Liver (tissue), 9 donors: ENCODE data around the gene TRPV4. TPM values are rescaled to one million over a fixed set of nuclear protein-coding genes. Genes with fewer than 3 reads are reported as not detected.

Experiments used
- DNase-seq: peaks from one replicate; pipeline ENCODE4 v3.0.0-alpha.2; 2017; ENCODE audit warnings: low spot score
- H3K27ac ChIP-seq, 2 donors: one replicate each; pipeline ENCODE4 v1.7.0; 2013; ENCODE audit warnings: inconsistent platforms in 2 of 2, low read length in 2 of 2, control low read depth in 1 of 2, low read depth in 1 of 2, mild to moderate bottlenecking in 1 of 2
- H3K27me3 ChIP-seq, 4 donors: one replicate each; pipeline versions ENCODE4 v1.6.1 to v1.7.0; 2013; ENCODE audit warnings: low read length in 3 of 4, inconsistent platforms in 1 of 4, mild to moderate bottlenecking in 1 of 4, moderate library complexity in 1 of 4; ENCODE audit not compliant: control insufficient read depth in 4 of 4, insufficient read depth in 4 of 4
- H3K36me3 ChIP-seq, 4 donors: one replicate each; pipeline versions ENCODE4 v1.6.1 to v1.7.0; 2013; ENCODE audit warnings: low read length in 3 of 4, mild to moderate bottlenecking in 3 of 4, low read depth in 1 of 4, moderate library complexity in 1 of 4; ENCODE audit not compliant: control insufficient read depth in 4 of 4, insufficient read depth in 3 of 4
- H3K4me1 ChIP-seq, 4 donors: one replicate each; pipeline versions ENCODE4 v1.6.1 to v1.7.0; 2013; ENCODE audit warnings: low read length in 3 of 4, mild to moderate bottlenecking in 3 of 4, moderate library complexity in 1 of 4; ENCODE audit not compliant: control insufficient read depth in 4 of 4, insufficient read depth in 4 of 4
- H3K4me3 ChIP-seq, 3 donors: one replicate each; pipeline versions ENCODE4 v1.6.1 to v1.7.0; 2013; ENCODE audit warnings: low read length in 3 of 3, control low read depth in 1 of 3, low read depth in 1 of 3, mild to moderate bottlenecking in 1 of 3
- H3K9ac ChIP-seq, 2 donors: one replicate each; pipeline ENCODE4 v1.7.0; 2013; ENCODE audit warnings: low read length in 2 of 2, mild to moderate bottlenecking in 2 of 2, moderate library complexity in 2 of 2, control low read depth in 1 of 2, low read depth in 1 of 2
- H3K9me3 ChIP-seq, 4 donors: one replicate each; pipeline versions ENCODE4 v1.6.1 to v1.7.0; 2013; ENCODE audit warnings: low read length in 3 of 4; ENCODE audit not compliant: control insufficient read depth in 4 of 4
- EGR1 ChIP-seq, 2 donors: IDR thresholded peaks; 2 replicates each; pipeline ENCODE4 v1.6.1; 2016 to 2018; ENCODE audit warnings: antibody characterized with exemption in 2 of 2, low read depth in 2 of 2
- FOXA1 ChIP-seq: IDR thresholded peaks from 2 replicates; pipeline ENCODE4 v1.6.1; 2016; ENCODE audit warnings: antibody characterized with exemption
- FOXA2 ChIP-seq: IDR thresholded peaks from 2 replicates; pipeline ENCODE4 v1.6.1; 2016; ENCODE audit warnings: antibody characterized with exemption
- GABPA ChIP-seq, 2 donors: IDR thresholded peaks in 1 of 2; conservative IDR thresholded peaks in 1 of 2; 2 replicates each; pipeline ENCODE4 v1.6.1; 2016; ENCODE audit warnings: antibody characterized with exemption in 2 of 2, mild to moderate bottlenecking in 1 of 2, moderate library complexity in 1 of 2
- HNF4A ChIP-seq, 2 donors: conservative IDR thresholded peaks; 2 replicates each; pipeline ENCODE4 v1.6.1; 2016; ENCODE audit warnings: antibody characterized with exemption in 2 of 2, mild to moderate bottlenecking in 2 of 2
- HNF4G ChIP-seq: IDR thresholded peaks from 2 replicates; pipeline ENCODE4 v1.6.1; 2016; ENCODE audit warnings: antibody characterized with exemption
- NR2F2 ChIP-seq: IDR thresholded peaks from 2 replicates; pipeline ENCODE4 v1.6.1; 2016; ENCODE audit warnings: antibody characterized with exemption
- RXRA ChIP-seq, 2 donors: IDR thresholded peaks; 2 replicates each; pipeline ENCODE4 v1.6.1; 2017 to 2018; ENCODE audit warnings: antibody characterized with exemption in 2 of 2, mild to moderate bottlenecking in 1 of 2
- SP1 ChIP-seq: IDR thresholded peaks from 2 replicates; pipeline ENCODE4 v1.6.1; 2018; ENCODE audit warnings: antibody characterized with exemption, mild to moderate bottlenecking
- TAF1 ChIP-seq: conservative IDR thresholded peaks from 2 replicates; pipeline ENCODE4 v1.6.1; 2016; ENCODE audit warnings: antibody characterized with exemption, mild to moderate bottlenecking
- YY1 ChIP-seq: IDR thresholded peaks from 2 replicates; pipeline ENCODE4 v1.6.1; 2016; ENCODE audit warnings: antibody characterized with exemption, mild to moderate bottlenecking
- WGBS: extraction: QIAGEN DNeasy Blood & Tissue Kit; methylation state at CpG from one replicate; pipeline ENCODE4 v1.1.7; 2013; 5-methylcytosine and 5-hydroxymethylcytosine counted together
- polyA plus RNA-seq, 2 donors: library from polyadenylated mRNA; stranded (reverse) in 1 of 2; unstranded in 1 of 2; fragments of 200-250 nt in 1 of 2; fragments of >200 nt in 1 of 2; fragmentation: Nextera tagmentation in 1 of 2; extraction: Ambion mirVana in 1 of 2; gene quantifications; one replicate each; pipeline versions ENCODE4 v1.2.1 to v1.2.3, GENCODE V29; 2013 to 2015
- total RNA-seq, 2 donors: library from RNA; depleted of rRNA; stranded (reverse); fragments of >200 nt; gene quantifications; one replicate each; pipeline ENCODE4 v1.2.3, GENCODE V29; 2014
- TF ChIP-seq, protein P1 (sequence below): IDR thresholded peaks from 2 replicates; pipeline ENCODE4 v1.6.1; 2016; ENCODE audit warnings: antibody characterized with exemption
- TF ChIP-seq, protein P2 (sequence below): IDR thresholded peaks from 2 replicates; pipeline ENCODE4 v1.6.1; 2016; ENCODE audit warnings: antibody characterized with exemption
- TF ChIP-seq, protein P3 (sequence below): IDR thresholded peaks from 2 replicates; pipeline ENCODE4 v1.6.1; 2016; ENCODE audit warnings: antibody characterized with exemption, mild to moderate bottlenecking
- TF ChIP-seq, protein P4 (sequence below): IDR thresholded peaks from 2 replicates; pipeline ENCODE4 v1.6.1; 2016; ENCODE audit warnings: antibody characterized with exemption
- TF ChIP-seq, protein P5 (sequence below): fragments of 150-350 bp; IDR thresholded peaks from 2 replicates; pipeline ENCODE4 v1.5.1; 2017; ENCODE audit warnings: improper control_type of control experiment, low read depth, low read length; ENCODE audit not compliant: missing input control
- donor health status: healthy.
- donor health status: healthy.
- donor health status: healthy.
- donor health status: healthy.
- donor health status: healthy.

TRPV4 gene
- total and polyA plus RNA-seq, 4 donors, result 1.3 to 9.6 (median 3.9) TPM

DNA sequence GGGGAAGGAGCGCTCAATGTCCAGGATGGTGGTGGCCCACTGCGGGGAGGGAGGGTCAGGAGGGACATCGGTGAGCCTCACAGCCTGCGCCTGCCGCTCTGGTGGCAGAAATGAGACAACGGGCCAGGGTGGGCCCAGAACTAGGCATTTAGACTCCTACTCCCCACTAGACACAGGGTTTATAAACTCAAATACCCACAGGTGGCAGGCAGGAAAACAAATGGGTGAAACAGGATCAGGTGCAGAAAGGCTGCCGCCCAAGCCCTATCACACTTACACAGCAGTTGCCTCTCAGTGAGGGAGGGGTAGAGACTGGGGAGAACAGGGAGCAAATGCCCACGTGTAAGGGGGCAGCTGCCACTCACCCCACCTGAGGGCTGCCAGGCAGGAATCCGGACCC lies 46.4 kb downstream of the TRPV4 start:
- TF ChIP-seq YY1 (no peak), FOXA2 (no peak), HNF4A (conservative IDR thresholded peaks at IDR 0.05) (no peak), NR2F2 (no peak)
- TF ChIP-seq, protein P1, sequence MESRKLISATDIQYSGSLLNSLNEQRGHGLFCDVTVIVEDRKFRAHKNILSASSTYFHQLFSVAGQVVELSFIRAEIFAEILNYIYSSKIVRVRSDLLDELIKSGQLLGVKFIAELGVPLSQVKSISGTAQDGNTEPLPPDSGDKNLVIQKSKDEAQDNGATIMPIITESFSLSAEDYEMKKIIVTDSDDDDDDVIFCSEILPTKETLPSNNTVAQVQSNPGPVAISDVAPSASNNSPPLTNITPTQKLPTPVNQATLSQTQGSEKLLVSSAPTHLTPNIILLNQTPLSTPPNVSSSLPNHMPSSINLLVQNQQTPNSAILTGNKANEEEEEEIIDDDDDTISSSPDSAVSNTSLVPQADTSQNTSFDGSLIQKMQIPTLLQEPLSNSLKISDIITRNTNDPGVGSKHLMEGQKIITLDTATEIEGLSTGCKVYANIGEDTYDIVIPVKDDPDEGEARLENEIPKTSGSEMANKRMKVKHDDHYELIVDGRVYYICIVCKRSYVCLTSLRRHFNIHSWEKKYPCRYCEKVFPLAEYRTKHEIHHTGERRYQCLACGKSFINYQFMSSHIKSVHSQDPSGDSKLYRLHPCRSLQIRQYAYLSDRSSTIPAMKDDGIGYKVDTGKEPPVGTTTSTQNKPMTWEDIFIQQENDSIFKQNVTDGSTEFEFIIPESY, result no peak
- TF ChIP-seq, protein P2, sequence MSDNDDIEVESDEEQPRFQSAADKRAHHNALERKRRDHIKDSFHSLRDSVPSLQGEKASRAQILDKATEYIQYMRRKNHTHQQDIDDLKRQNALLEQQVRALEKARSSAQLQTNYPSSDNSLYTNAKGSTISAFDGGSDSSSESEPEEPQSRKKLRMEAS, result no peak
- H3K9ac ChIP-seq, result no peak overlapping the region
- no peak for DNase-seq
- H3K9me3 ChIP-seq, result no peaks in the 10 kb centered on the region
- peaks cover 0 to 48% (median 16%) of the 10 kb centered on the region in 4 donors for H3K36me3 ChIP-seq
- no peaks in the 10 kb centered on the region for H3K4me1 ChIP-seq
- no peak overlapping the region for H3K4me3 ChIP-seq
- WGBS, result 91% methylated on average over 9 of the region's 9 CpGs
- H3K27me3 ChIP-seq, result no peaks in the 10 kb centered on the region
- no peak overlapping the region for H3K27ac ChIP-seq

DNA sequence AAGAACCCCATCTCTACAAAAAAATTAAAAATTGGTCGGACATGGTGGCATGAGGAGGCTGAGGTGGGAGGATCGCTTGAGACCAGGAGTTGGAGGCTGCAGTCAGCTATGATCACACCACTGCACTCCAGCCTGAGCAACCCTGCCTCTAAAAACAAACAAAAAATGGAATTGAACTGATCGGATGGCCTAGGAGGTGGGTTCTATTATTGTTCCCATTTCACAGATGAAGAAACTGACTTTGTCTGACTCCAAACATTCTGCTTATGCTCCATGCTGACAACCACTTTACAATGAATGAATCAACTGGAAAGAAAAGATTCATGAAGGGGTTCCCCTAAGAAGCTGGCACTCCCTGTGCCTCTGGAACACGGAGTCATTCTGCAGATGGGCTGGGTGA lies 47.3 kb downstream of the TRPV4 start:
- H3K9ac ChIP-seq, result no peak overlapping the region
- no peak overlapping the region for H3K4me3 ChIP-seq
- no peak overlapping the region for H3K27ac ChIP-seq
- H3K36me3 ChIP-seq, result peaks cover 0 to 48% (median 16%) of the 10 kb centered on the region in 4 donors
- no peak for DNase-seq
- no peak for TF ChIP-seq GABPA (IDR thresholded peaks at IDR 0.05 in 1 of 2, conservative IDR thresholded peaks at IDR 0.05 in 1 of 2)
- no peak for TF ChIP-seq HNF4G
- no peak for TF ChIP-seq YY1
- TF ChIP-seq, protein P3, sequence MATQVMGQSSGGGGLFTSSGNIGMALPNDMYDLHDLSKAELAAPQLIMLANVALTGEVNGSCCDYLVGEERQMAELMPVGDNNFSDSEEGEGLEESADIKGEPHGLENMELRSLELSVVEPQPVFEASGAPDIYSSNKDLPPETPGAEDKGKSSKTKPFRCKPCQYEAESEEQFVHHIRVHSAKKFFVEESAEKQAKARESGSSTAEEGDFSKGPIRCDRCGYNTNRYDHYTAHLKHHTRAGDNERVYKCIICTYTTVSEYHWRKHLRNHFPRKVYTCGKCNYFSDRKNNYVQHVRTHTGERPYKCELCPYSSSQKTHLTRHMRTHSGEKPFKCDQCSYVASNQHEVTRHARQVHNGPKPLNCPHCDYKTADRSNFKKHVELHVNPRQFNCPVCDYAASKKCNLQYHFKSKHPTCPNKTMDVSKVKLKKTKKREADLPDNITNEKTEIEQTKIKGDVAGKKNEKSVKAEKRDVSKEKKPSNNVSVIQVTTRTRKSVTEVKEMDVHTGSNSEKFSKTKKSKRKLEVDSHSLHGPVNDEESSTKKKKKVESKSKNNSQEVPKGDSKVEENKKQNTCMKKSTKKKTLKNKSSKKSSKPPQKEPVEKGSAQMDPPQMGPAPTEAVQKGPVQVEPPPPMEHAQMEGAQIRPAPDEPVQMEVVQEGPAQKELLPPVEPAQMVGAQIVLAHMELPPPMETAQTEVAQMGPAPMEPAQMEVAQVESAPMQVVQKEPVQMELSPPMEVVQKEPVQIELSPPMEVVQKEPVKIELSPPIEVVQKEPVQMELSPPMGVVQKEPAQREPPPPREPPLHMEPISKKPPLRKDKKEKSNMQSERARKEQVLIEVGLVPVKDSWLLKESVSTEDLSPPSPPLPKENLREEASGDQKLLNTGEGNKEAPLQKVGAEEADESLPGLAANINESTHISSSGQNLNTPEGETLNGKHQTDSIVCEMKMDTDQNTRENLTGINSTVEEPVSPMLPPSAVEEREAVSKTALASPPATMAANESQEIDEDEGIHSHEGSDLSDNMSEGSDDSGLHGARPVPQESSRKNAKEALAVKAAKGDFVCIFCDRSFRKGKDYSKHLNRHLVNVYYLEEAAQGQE, result no peak
- TF ChIP-seq FOXA2, result no peak
- no peak for TF ChIP-seq NR2F2
- no peak for TF ChIP-seq SP1
- no peak for TF ChIP-seq RXRA (IDR thresholded peaks at IDR 0.05)
- TF ChIP-seq, protein P4, sequence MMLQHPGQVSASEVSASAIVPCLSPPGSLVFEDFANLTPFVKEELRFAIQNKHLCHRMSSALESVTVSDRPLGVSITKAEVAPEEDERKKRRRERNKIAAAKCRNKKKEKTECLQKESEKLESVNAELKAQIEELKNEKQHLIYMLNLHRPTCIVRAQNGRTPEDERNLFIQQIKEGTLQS, result no peak
- TF ChIP-seq, protein P2, result no peak
- TF ChIP-seq, protein P5, sequence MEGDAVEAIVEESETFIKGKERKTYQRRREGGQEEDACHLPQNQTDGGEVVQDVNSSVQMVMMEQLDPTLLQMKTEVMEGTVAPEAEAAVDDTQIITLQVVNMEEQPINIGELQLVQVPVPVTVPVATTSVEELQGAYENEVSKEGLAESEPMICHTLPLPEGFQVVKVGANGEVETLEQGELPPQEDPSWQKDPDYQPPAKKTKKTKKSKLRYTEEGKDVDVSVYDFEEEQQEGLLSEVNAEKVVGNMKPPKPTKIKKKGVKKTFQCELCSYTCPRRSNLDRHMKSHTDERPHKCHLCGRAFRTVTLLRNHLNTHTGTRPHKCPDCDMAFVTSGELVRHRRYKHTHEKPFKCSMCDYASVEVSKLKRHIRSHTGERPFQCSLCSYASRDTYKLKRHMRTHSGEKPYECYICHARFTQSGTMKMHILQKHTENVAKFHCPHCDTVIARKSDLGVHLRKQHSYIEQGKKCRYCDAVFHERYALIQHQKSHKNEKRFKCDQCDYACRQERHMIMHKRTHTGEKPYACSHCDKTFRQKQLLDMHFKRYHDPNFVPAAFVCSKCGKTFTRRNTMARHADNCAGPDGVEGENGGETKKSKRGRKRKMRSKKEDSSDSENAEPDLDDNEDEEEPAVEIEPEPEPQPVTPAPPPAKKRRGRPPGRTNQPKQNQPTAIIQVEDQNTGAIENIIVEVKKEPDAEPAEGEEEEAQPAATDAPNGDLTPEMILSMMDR, result no peak
- TF ChIP-seq TAF1, result no peak
- no peak for TF ChIP-seq FOXA1
- TF ChIP-seq HNF4A (conservative IDR thresholded peaks at IDR 0.05), result no peak
- no peak for TF ChIP-seq EGR1 (IDR thresholded peaks at IDR 0.05; ENCODE audit: low read depth in 2 of 2)
- TF ChIP-seq, protein P1, result no peak
- 87% methylated on average over 4 of the region's 4 CpGs for WGBS
- no peaks in the 10 kb centered on the region for H3K4me1 ChIP-seq
- H3K9me3 ChIP-seq, result no peaks in the 10 kb centered on the region
- no peaks in the 10 kb centered on the region for H3K27me3 ChIP-seq
